ENCODE results near the gene GPR55. TPM values are rescaled to one million over a fixed set of nuclear protein-coding genes. Genes with fewer than 3 reads are reported as not detected.

The GPR55 gene
- total and polyA plus RNA-seq, 2 of the 8 experiments (the other 6 are each of a cell fraction or from before 2014, with no cell fraction given), result not detected

DNA sequence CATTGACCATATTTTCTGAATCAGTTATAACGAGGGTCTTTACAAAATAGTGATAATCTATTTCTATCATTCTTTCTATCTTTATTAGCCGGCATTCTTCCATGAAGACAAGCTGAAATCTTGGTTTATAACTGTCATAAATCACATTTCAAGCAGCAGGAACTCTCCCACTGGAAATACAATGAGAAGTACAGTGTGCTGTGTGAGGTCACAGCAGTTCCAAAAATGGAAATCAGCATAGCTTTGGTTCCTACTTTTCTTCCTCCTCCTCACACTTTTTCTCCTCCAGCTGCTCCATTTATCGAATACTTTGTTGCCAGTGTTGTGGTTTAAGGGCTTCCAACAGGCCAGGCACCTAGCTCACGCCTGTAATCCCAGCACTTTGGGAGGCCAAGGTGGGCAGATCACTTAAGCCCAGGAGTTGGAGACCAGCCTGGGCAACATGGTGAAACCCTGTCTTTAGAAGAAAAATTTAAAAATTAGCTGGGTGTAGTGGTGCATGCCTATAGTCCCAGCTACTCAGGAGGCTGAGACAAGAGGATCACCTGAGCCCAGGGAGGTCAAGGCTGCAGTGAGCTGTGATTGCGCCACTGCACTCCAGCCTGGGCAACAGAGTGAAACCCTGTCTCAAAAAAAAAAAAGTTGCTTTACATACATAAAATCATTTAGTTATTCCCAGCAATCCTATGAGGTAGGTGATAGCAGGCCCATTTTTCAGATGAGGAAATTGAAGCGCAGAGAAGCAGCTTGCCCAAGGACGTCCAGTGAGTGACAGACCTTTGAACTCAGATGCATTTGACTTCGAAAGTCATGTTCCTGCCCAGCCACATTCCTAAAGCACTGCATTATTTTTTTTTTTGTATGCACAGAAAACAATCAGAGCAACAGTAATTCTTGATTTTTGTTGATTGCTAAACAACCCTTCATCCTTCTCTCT, 34.0 kb upstream of the GPR55 start:
- FAIRE-seq, result no peak
- H3K79me1 ChIP-seq (ENCODE audit: low read depth, low read length), result no peaks in the 10 kb centered on the region
- H3K4me2 ChIP-seq (ENCODE audit: insufficient read depth in 1 of 2, low read depth in 2 of 2, low read length in 2 of 2), result no peak overlapping the region
- no peak overlapping the region for H4K5ac ChIP-seq (ENCODE audit: insufficient read length, low read depth, low read length)
- H2BK15ac ChIP-seq (ENCODE audit: low read length), result no peak overlapping the region
- no peak overlapping the region for H4K91ac ChIP-seq (replicated peaks; ENCODE audit: insufficient read length, low read length)
- H2BK20ac ChIP-seq (ENCODE audit: low read length), result no peak overlapping the region
- no peak overlapping the region for H3K23ac ChIP-seq (ENCODE audit: insufficient read length)
- H3K27me3 ChIP-seq (replicated peaks in 1 of 4; ENCODE audit: control insufficient read depth in 3 of 4, extremely low read depth in 1 of 4, insufficient read depth in 3 of 4, low read length in 3 of 4), result peaks cover 0 to 5% (median 2%) of the 10 kb centered on the region in 4 experiments; a peak in 4 of 7 replicates
- no peak overlapping the region for H2AFZ ChIP-seq (ENCODE audit: low read length)
- no peak overlapping the region for H4K8ac ChIP-seq (ENCODE audit: extremely low read depth, insufficient read depth, low read length)
- POLR2A ChIA-PET (ENCODE audit: partially characterized antibody), result interaction anchor here (0.6 kb wide), 1 partner anchor 451 kb away, joined by 3 read pairs; no protein-coding TSS in a partner anchor
- TF ChIP-seq ZNF274 (IDR thresholded peaks at IDR 0.05; ENCODE audit: borderline replicate concordance, extremely low read depth, low read length) (no peak), SAP30 (IDR thresholded peaks at IDR 0.05; ENCODE audit: insufficient read depth, insufficient replicate concordance, low read length) (no peak), EZH2 (IDR thresholded peaks at IDR 0.05; ENCODE audit: low read depth, low read length, severe bottlenecking) (no peak), CHD2 (IDR thresholded peaks at IDR 0.05; ENCODE audit: low read length) (no peak), TAF7 (optimal IDR thresholded peaks at IDR 0.05; ENCODE audit: borderline replicate concordance, low read depth, low read length) (no peak), BRCA1 (IDR thresholded peaks at IDR 0.05; ENCODE audit: low read depth, low read length) (no peak), BACH1 (IDR thresholded peaks at IDR 0.05; ENCODE audit: low read length) (no peak), CBX5 (IDR thresholded peaks at IDR 0.05; ENCODE audit: low read depth, low read length) (no peak), SP2 (IDR thresholded peaks at IDR 0.05; ENCODE audit: low read length) (no peak), GTF2F1 (IDR thresholded peaks at IDR 0.05; ENCODE audit: borderline replicate concordance, low read depth, low read length) (no peak), BCL11A (IDR thresholded peaks at IDR 0.05; ENCODE audit: low read depth in 2 of 2, low read length in 2 of 2) (no peak)
- DNase-seq (ENCODE audit: low read depth in 1 of 2, low spot score in 2 of 2), result no peak
- peaks cover 0 to under 1% of the 10 kb centered on the region in 2 experiments; a peak in 1 of 4 replicates for H3K9me3 ChIP-seq (ENCODE audit: insufficient read depth in 2 of 2, low read depth in 1 of 2, low read length in 1 of 2)
- H3K9ac ChIP-seq (replicated peaks in 1 of 4; ENCODE audit: extremely low read depth in 1 of 4, low read depth in 3 of 4, low read length in 3 of 4), result peak overlapping the region in 1 of 4 experiments; percentile 9; a peak in 1 of 7 replicates
- no peak overlapping the region for H2BK120ac ChIP-seq (replicated peaks; ENCODE audit: low read depth, low read length)
- H3K23me2 ChIP-seq (ENCODE audit: low read depth, low read length), result peaks cover 3% of the 10 kb centered on the region; the same call in 1 of the 2 replicates
- H3K14ac ChIP-seq (ENCODE audit: insufficient read length), result no peak overlapping the region
- no peak overlapping the region for H3K56ac ChIP-seq (replicated peaks; ENCODE audit: insufficient read length, low read depth, low read length)
- H3K4ac ChIP-seq (replicated peaks; ENCODE audit: insufficient read length, low read depth, low read length), result no peak overlapping the region
- H4K20me1 ChIP-seq (replicated peaks in 1 of 2; ENCODE audit: control insufficient read depth in 1 of 2, insufficient read depth in 2 of 2, low read length in 2 of 2), result no peaks in the 10 kb centered on the region
- H3K36me3 ChIP-seq (ENCODE audit: control insufficient read depth in 2 of 4, insufficient read depth in 4 of 4, low read length in 3 of 4), result no peaks in the 10 kb centered on the region
- H3K79me2 ChIP-seq (ENCODE audit: control insufficient read depth in 1 of 2, insufficient read depth in 2 of 2, low read length in 2 of 2), result no peaks in the 10 kb centered on the region
- no peak overlapping the region for H2BK12ac ChIP-seq (ENCODE audit: low read depth, low read length)
- WGBS, 2 experiments (ENCODE audit: extremely low coverage in 1 of 2, insufficient coverage in 1 of 2, insufficient read length in 1 of 2, insufficient replicate concordance in 2 of 2, low coverage in 1 of 2, low lambda C conversion rate in 2 of 2, missing lambda C conversion rate in 1 of 2), result 90% methylated on average over 8 of the region's 8 CpGs; no CpG with 5 or more reads in 1 of the 2 experiments
- peaks cover 0 to 3% (median under 1%) of the 10 kb centered on the region in 4 experiments; a peak in 3 of 7 replicates for H3K4me1 ChIP-seq (replicated peaks in 1 of 4; ENCODE audit: control insufficient read depth in 3 of 4, insufficient read depth in 4 of 4, low read length in 3 of 4)
- no peak overlapping the region for H2AK5ac ChIP-seq (ENCODE audit: low read depth, low read length)
- CTCF ChIA-PET (ENCODE audit: partially characterized antibody), result interaction anchor here (0.6 to 1.9 kb wide), 3 partner anchors 33 to 409 kb away, joined by 4 to 7 read pairs (median 4); no protein-coding TSS in a partner anchor
- H3K18ac ChIP-seq (ENCODE audit: extremely low read depth, low read length), result no peak overlapping the region
- no peak overlapping the region for H2BK5ac ChIP-seq (ENCODE audit: low read depth, low read length)
- no peak overlapping the region for H3K27ac ChIP-seq (ENCODE audit: low read depth, low read length)
- H3K4me3 ChIP-seq (ENCODE audit: extremely low read depth in 1 of 4, insufficient read depth in 2 of 4, low read depth in 3 of 4, low read length in 4 of 4), result no peak overlapping the region

All from H1 (cell line).